Fibroblast of mammary gland (primary cell): ENCODE data around the gene CCNJ.

Source experiments
- DNase-seq: peaks from one replicate; pipeline ENCODE4 v3.0.0-alpha.2; 2010; ENCODE audit warnings: low read depth
- H3K4me3 ChIP-seq: 2 replicates; pipeline ENCODE4 v1.5.1; 2011; ENCODE audit warnings: low read depth, mild to moderate bottlenecking, low read length, moderate library complexity; ENCODE audit not compliant: control insufficient read depth
- CTCF ChIP-seq: conservative IDR thresholded peaks from 2 replicates; pipeline ENCODE4 v1.5.1; 2011; ENCODE audit warnings: low read depth, low read length, inconsistent platforms; ENCODE audit not compliant: control insufficient read depth, insufficient read depth

Gene CCNJ

GRCh38 chr10:96082153-96082552 lies 38.8 kb downstream of the CCNJ start:
- TF ChIP-seq CTCF = no peak
- no peak overlapping the region for H3K4me3 ChIP-seq
- DNase-seq = no peak

GRCh38 chr10:96082748-96083147 lies 39.4 kb downstream of the CCNJ start:
- TF ChIP-seq CTCF = no peak
- no peak overlapping the region for H3K4me3 ChIP-seq
- no peak for DNase-seq

GRCh38 chr10:96089116-96089515 lies 45.7 kb downstream of the CCNJ start:
- DNase-seq = no peak
- peak overlapping the region; percentile 91 for H3K4me3 ChIP-seq
- no peak for TF ChIP-seq CTCF

- TF ChIP-seq CTCF = no peak
- peak; percentile 96 for DNase-seq
- H3K4me3 ChIP-seq = peak overlapping the region; percentile 91
These were observed 46.5 kb downstream of the CCNJ start for GRCh38 chr10:96089670-96090462.

GRCh38 chr10:96090463-96090800 lies 47.0 kb downstream of the CCNJ start:
- peak overlapping the region; percentile 91 for H3K4me3 ChIP-seq
- TF ChIP-seq CTCF = no peak
- no peak for DNase-seq

GRCh38 chr10:96092999-96093767 lies 49.8 kb downstream of the CCNJ start:
- DNase-seq = no peak
- TF ChIP-seq CTCF = no peak
- no peak overlapping the region for H3K4me3 ChIP-seq
